MV-4-11 (cell line): ENCODE measurements around the gene EVPL.

ENCODE experiments used
- DNase-seq: peaks from one replicate; lab custom pipeline; 2025; lab: John Stamatoyannopoulos, UW

The EVPL gene

GRCh38 chr17:75959051-75959838 lies 67.9 kb downstream of the EVPL start:
- no peak for DNase-seq
